Spinal cord (tissue), 10 donors: ENCODE measurements around the gene P2RX1. TPM values are rescaled to one million over a fixed set of nuclear protein-coding genes. Genes with fewer than 3 reads are reported as not detected.

Experiments used
- DNase-seq, 6 donors: peaks; one replicate each; pipeline versions ENCODE4 v3.0.0 to v3.0.0-alpha.2; 2013 to 2015; ENCODE audit warnings: low spot score in 6 of 6, low read depth in 4 of 6
- H3K27ac ChIP-seq: one replicate; pipeline ENCODE4 v1.5.1; 2013; ENCODE audit warnings: low read depth, low read length, control low read depth
- H3K27me3 ChIP-seq: one replicate; pipeline ENCODE4 v1.6.1; 2013; ENCODE audit warnings: low read length; ENCODE audit not compliant: control insufficient read depth, insufficient read depth
- H3K36me3 ChIP-seq: one replicate; pipeline ENCODE4 v1.6.1; 2013; ENCODE audit warnings: low read length; ENCODE audit not compliant: control insufficient read depth, insufficient read depth
- H3K4me1 ChIP-seq: one replicate; pipeline ENCODE4 v1.6.1; 2013; ENCODE audit warnings: low read length; ENCODE audit not compliant: control insufficient read depth, insufficient read depth
- H3K4me3 ChIP-seq: one replicate; pipeline ENCODE4 v1.5.1; 2013; ENCODE audit warnings: low read depth, low read length, control low read depth
- H3K9me3 ChIP-seq: one replicate; pipeline ENCODE4 v1.6.1; 2013; ENCODE audit warnings: low read length; ENCODE audit not compliant: control insufficient read depth, insufficient read depth
- WGBS: methylation state at CpG from one replicate; pipeline ENCODE4 v1.1.5; 2013; ENCODE audit warnings: missing lambda C conversion rate; ENCODE audit not compliant: insufficient coverage; 5-methylcytosine and 5-hydroxymethylcytosine counted together
- polyA plus RNA-seq, 2 donors: library from polyadenylated mRNA; unstranded; fragments of 120-200 nt; gene quantifications; one replicate each; pipeline ENCODE4 v1.2.1, GENCODE V29; 2013; ENCODE audit not compliant: insufficient read length in 2 of 2
- total RNA-seq, 2 donors: library from RNA; depleted of rRNA in 1 of 2; stranded (reverse); fragments of 120-200 nt in 1 of 2; fragments of >200 nt in 1 of 2; gene quantifications; one replicate each; pipeline versions ENCODE4 v1.2.3 to v1.2.4, GENCODE V29; 2013 to 2014
- donor health status: healthy.

The P2RX1 gene
- total and polyA plus RNA-seq, 4 donors: 0.17 to 1.9 (median 0.46) TPM

- no peaks in the 10 kb centered on the region for H3K9me3 ChIP-seq
- 81% methylated on average over 17 of the region's 23 CpGs for WGBS
- DNase-seq: no peak
- peaks cover 22% of the 10 kb centered on the region for H3K4me1 ChIP-seq
- H3K4me3 ChIP-seq: no peak overlapping the region
- H3K27me3 ChIP-seq: peaks cover 2% of the 10 kb centered on the region
- H3K36me3 ChIP-seq: peaks cover 5% of the 10 kb centered on the region
- no peak overlapping the region for H3K27ac ChIP-seq
Observed at GRCh38 chr17:3943240-3943891, 27.1 kb upstream of the P2RX1 start.

DNA sequence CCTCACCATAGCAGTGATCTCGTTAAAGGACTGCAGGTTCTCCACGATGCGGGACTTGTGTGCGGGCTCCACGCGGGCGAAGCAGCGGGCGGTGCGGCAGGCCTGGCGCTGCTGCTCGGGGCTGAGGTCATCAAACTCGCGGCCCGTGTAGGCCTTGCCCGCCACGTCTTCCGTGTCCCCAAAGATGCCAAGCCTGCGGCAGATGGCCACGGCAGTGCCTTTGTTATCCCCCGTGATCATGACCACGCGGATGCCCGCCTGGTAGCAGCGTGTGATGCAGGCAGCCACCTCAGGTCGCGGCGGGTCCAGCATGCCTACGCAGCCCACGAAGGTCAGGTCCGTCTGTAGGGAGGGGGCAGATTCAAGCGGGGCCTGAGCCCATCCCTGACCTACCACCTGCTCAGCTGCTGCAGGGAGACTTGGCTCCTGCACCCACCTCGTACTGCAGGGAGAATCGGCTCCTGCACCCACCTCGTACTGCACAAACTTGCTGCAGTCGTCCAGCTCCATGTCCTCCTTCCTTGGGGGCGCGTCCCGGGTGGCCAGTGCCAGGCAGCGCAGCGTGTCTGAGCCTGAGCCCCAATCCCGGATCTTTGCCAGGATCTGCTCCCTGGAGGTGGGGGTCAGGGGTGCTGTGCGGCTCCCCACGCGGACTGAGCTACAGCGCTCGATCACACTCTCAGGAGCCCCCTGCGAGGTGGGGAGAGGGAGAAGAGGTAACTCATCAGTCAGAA, 24.9 kb upstream of the P2RX1 start:
- WGBS: 93% methylated on average over 42 of the region's 48 CpGs
- Histone ChIP-seq H3K36me3 (peaks cover 11% of the 10 kb centered on the region), H3K4me3 (no peak overlapping the region), H3K9me3 (no peaks in the 10 kb centered on the region), H3K27me3 (peaks cover 2% of the 10 kb centered on the region), H3K4me1 (peaks cover 22% of the 10 kb centered on the region), H3K27ac (no peak overlapping the region)
- DNase-seq: no peak

GRCh38 chr17:3937359-3937758, 21.1 kb upstream of the P2RX1 start:
- Histone ChIP-seq H3K4me1 (no peaks in the 10 kb centered on the region), H3K27ac (no peak overlapping the region), H3K27me3 (no peaks in the 10 kb centered on the region), H3K9me3 (no peaks in the 10 kb centered on the region), H3K36me3 (peaks cover 11% of the 10 kb centered on the region), H3K4me3 (no peak overlapping the region)
- DNase-seq: no peak
- WGBS: 96% methylated on average over 17 of the region's 17 CpGs

DNA sequence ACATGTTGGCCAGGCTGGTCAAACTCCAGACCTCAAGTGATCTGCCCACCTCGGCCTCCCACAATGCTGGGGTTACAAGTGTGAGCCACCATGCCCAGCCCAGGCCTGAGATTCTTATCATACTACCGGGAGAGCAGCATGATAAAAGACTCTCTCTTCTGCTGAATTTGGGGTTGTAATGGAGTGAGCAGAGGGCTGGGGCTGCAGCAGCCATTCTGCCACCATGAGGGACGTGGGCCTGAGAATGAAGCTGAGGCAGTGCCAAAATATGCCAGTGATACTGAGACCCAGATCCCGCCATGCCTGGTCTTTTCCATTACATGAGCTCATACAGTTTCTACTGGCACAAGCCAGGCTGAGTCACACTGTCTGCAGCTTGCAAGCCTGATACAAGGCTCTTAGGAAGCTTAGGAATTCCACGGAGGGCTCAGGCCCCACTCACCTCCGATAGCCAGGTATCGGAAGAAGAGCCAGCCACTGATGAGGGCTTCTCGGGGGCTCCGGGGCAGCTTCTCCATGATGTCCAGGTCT, 19.6 kb upstream of the P2RX1 start:
- no peaks in the 10 kb centered on the region for H3K9me3 ChIP-seq
- no peaks in the 10 kb centered on the region for H3K27me3 ChIP-seq
- no peak overlapping the region for H3K4me3 ChIP-seq
- no peaks in the 10 kb centered on the region for H3K4me1 ChIP-seq
- peaks cover 8% of the 10 kb centered on the region for H3K36me3 ChIP-seq
- 95% methylated on average over 9 of the region's 9 CpGs for WGBS
- no peak for DNase-seq
- H3K27ac ChIP-seq: no peak overlapping the region

GRCh38 chr17:3935140-3935542, 18.9 kb upstream of the P2RX1 start:
- no peak overlapping the region for H3K27ac ChIP-seq
- 7% methylated on average over 5 of the region's 10 CpGs for WGBS

DNA sequence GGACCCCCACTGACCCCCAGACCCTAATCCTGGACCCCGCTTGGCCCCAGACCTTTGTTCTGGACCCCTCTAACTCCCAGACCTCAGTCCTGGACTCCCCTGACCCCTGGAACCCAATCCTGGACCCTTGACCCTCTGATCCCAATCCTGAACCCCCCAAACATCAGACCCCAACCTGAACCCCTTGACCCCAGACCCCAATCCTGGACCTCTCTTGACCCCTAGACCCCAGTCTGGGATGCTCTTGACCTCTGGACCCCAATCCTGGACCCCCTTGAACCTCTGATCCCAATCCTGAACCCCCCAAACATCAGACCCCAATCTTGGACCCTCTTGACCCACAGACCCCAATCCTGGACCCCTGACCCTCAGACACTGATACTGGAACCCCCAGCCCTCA, 13.5 kb upstream of the P2RX1 start:
- Histone ChIP-seq H3K4me1 (peaks cover 11% of the 10 kb centered on the region), H3K27ac (no peak overlapping the region), H3K4me3 (no peak overlapping the region), H3K36me3 (no peaks in the 10 kb centered on the region), H3K9me3 (no peaks in the 10 kb centered on the region), H3K27me3 (no peaks in the 10 kb centered on the region)
- DNase-seq: no peak
- WGBS: 100% methylated on average over 1 of the region's 1 CpG

More at GRCh38 chr17:3935140-3935542, 18.9 kb upstream of the P2RX1 start:
- Histone ChIP-seq H3K4me3 (no peak overlapping the region), H3K4me1 (no peaks in the 10 kb centered on the region), H3K36me3 (peaks cover 6% of the 10 kb centered on the region), H3K9me3 (no peaks in the 10 kb centered on the region), H3K27me3 (no peaks in the 10 kb centered on the region)
- DNase-seq: peak in 3 of 6 donors; percentile 11 to 65 (median 60)

- 95% methylated on average over 12 of the region's 12 CpGs for WGBS
- DNase-seq: no peak
- no peak overlapping the region for H3K4me3 ChIP-seq
- no peaks in the 10 kb centered on the region for H3K27me3 ChIP-seq
- peaks cover 15% of the 10 kb centered on the region for H3K4me1 ChIP-seq
- no peaks in the 10 kb centered on the region for H3K9me3 ChIP-seq
- H3K27ac ChIP-seq: no peak overlapping the region
- H3K36me3 ChIP-seq: no peaks in the 10 kb centered on the region
Observed at GRCh38 chr17:3929181-3929580, 12.9 kb upstream of the P2RX1 start.

DNA sequence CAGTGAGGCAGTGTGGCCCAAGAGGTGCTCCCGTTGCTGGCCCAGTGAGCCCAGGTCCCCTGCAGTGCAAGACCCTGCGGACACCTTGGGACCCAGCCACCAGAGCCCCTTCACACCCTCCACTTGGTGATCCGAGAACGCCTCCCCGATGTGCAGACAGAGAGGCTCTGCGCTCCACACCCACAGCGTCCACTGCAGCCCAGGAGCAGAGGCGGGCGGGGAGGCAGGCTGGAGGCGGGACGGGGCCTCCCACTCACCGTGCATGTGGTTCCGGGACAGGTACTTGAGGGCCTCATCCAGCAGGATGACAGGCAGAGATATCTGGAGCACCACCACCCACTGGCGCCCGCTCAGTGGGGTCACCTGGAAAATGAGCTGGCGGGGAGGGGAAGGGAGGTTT, 12.1 kb upstream of the P2RX1 start:
- WGBS: 86% methylated on average over 16 of the region's 16 CpGs
- no peak for DNase-seq
- Histone ChIP-seq H3K27me3 (no peaks in the 10 kb centered on the region), H3K4me1 (peaks cover 15% of the 10 kb centered on the region), H3K4me3 (no peak overlapping the region), H3K27ac (no peak overlapping the region), H3K36me3 (no peaks in the 10 kb centered on the region), H3K9me3 (no peaks in the 10 kb centered on the region)

DNA sequence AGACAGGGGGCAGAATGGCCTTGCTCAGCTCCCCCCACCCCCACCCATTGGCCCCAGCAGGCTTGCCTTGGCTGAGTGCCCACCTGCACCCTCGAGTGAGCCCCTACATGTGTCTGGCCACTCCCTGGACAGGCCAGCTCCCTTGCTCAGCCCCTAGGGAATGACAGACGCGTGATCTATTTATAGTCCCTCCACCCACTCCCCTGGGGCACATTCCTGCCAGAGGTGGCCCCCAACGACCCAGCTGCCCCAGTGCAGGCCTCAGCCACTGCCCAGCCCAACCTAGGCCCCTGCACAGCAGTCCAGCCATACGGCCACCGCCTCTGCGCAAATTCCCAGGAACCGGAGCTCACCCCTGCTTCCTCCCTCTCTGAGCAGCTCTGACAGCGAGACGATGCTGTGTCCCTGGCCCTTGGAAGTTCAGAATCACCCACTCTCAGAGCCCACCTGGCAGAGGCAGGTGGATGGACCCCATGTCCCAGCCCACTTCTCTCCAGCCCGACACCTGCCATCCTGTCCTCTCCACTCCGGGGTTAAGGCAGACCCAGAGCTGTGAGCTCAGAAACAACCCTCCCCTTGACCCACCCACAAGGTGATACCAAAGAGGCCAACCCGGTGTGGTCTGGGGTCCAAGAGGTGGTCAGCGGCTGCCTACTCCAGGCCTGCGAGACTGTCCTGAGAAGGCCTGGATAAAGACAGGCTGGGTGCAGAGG, 11.5 kb upstream of the P2RX1 start:
- Histone ChIP-seq H3K27me3 (no peaks in the 10 kb centered on the region), H3K9me3 (no peaks in the 10 kb centered on the region), H3K4me1 (peaks cover 15% of the 10 kb centered on the region), H3K27ac (no peak overlapping the region), H3K36me3 (no peaks in the 10 kb centered on the region), H3K4me3 (no peak overlapping the region)
- WGBS: 76% methylated on average over 15 of the region's 15 CpGs
- no peak for DNase-seq
